ENCODE measurements around the gene DIPK1A. TPM values are rescaled to one million over a fixed set of nuclear protein-coding genes. Genes with fewer than 3 reads are reported as not detected.
A peak's percentile ranks its signal among the peaks of the same experiment; 100 is the strongest.

The DIPK1A gene
- total and polyA plus RNA-seq, 10 donors, result 5.4 to 15.7 (median 9.9) TPM

- Histone ChIP-seq H3K4me1 (peaks cover 12 to 89% (median 30%) of the 10 kb centered on the region in 6 donors), H3K4me3 (no peak overlapping the region), H3K27me3 (replicated peaks in 1 of 7) (no peaks in the 10 kb centered on the region), H3K9me3 (no peaks in the 10 kb centered on the region), H3K36me3 (no peaks in the 10 kb centered on the region), H3K27ac (no peak overlapping the region)
- no peak for TF ChIP-seq POLR2A (IDR thresholded peaks at IDR 0.05)
- TF ChIP-seq, protein P1, sequence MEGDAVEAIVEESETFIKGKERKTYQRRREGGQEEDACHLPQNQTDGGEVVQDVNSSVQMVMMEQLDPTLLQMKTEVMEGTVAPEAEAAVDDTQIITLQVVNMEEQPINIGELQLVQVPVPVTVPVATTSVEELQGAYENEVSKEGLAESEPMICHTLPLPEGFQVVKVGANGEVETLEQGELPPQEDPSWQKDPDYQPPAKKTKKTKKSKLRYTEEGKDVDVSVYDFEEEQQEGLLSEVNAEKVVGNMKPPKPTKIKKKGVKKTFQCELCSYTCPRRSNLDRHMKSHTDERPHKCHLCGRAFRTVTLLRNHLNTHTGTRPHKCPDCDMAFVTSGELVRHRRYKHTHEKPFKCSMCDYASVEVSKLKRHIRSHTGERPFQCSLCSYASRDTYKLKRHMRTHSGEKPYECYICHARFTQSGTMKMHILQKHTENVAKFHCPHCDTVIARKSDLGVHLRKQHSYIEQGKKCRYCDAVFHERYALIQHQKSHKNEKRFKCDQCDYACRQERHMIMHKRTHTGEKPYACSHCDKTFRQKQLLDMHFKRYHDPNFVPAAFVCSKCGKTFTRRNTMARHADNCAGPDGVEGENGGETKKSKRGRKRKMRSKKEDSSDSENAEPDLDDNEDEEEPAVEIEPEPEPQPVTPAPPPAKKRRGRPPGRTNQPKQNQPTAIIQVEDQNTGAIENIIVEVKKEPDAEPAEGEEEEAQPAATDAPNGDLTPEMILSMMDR (IDR thresholded peaks at IDR 0.05 in 8 of 11, conservative IDR thresholded peaks at IDR 0.05 in 3 of 11), result no peak
- no peak for DNase-seq
- WGBS, 5 donors, result 95 to 100% (median 98%) methylated on average over 1 of the region's 1 CpG
- intact Hi-C loops (cut with DNase I; ENCODE audit: low total_unique reads), result no loop called here
Observed at GRCh38 chr1:92936865-92937264, 24.4 kb downstream of the DIPK1A start.

- intact Hi-C loops (cut with DNase I; ENCODE audit: low total_unique reads), result no loop called here
- peaks cover 12 to 92% (median 37%) of the 10 kb centered on the region in 6 donors for H3K4me1 ChIP-seq
- H3K36me3 ChIP-seq, result no peaks in the 10 kb centered on the region
- H3K27ac ChIP-seq, result peak overlapping the region in 3 of 8 donors; percentile 16 to 31 (median 25)
- DNase-seq, result no peak
- H3K9me3 ChIP-seq, result no peaks in the 10 kb centered on the region
- 58 to 75% (median 68%) methylated on average over 5 of the region's 5 CpGs for WGBS, 5 donors
- TF ChIP-seq POLR2AphosphoS5 (IDR thresholded peaks at IDR 0.05), result no peak
- TF ChIP-seq POLR2A (IDR thresholded peaks at IDR 0.05), result no peak
- no peak overlapping the region for H3K4me3 ChIP-seq
- no peaks in the 10 kb centered on the region for H3K27me3 ChIP-seq (replicated peaks in 1 of 7)
Observed at GRCh38 chr1:92934395-92935378, 26.6 kb downstream of the DIPK1A start.

GRCh38 chr1:92933459-92933858, 27.8 kb downstream of the DIPK1A start:
- no peaks in the 10 kb centered on the region for H3K27me3 ChIP-seq (replicated peaks in 1 of 7)

GRCh38 chr1:92931691-92932090, 29.6 kb downstream of the DIPK1A start:
- Histone ChIP-seq H3K36me3 (no peaks in the 10 kb centered on the region), H3K4me1 (peaks cover 15 to 98% (median 45%) of the 10 kb centered on the region in 6 donors), H3K27ac (no peak overlapping the region), H3K4me3 (no peak overlapping the region), H3K27me3 (replicated peaks in 1 of 7) (no peaks in the 10 kb centered on the region), H3K9me3 (no peaks in the 10 kb centered on the region)
- intact Hi-C loops (cut with DNase I; ENCODE audit: low total_unique reads), result no loop called here
- 76 to 89% (median 86%) methylated on average over 4 of the region's 4 CpGs for WGBS, 5 donors
- TF ChIP-seq POLR2AphosphoS5 (IDR thresholded peaks at IDR 0.05) (no peak), POLR2A (IDR thresholded peaks at IDR 0.05) (no peak)
- TF ChIP-seq, protein P1 (IDR thresholded peaks at IDR 0.05 in 8 of 11, conservative IDR thresholded peaks at IDR 0.05 in 3 of 11), result no peak
- no peak for DNase-seq

More at GRCh38 chr1:92933459-92933858, 27.8 kb downstream of the DIPK1A start:
- no peak for DNase-seq
- no peaks in the 10 kb centered on the region for H3K36me3 ChIP-seq
- intact Hi-C loops (cut with DNase I; ENCODE audit: low total_unique reads), result no loop called here
- TF ChIP-seq POLR2A (IDR thresholded peaks at IDR 0.05), result no peak
- TF ChIP-seq, protein P1 (IDR thresholded peaks at IDR 0.05 in 8 of 11, conservative IDR thresholded peaks at IDR 0.05 in 3 of 11), result no peak
- TF ChIP-seq POLR2AphosphoS5 (IDR thresholded peaks at IDR 0.05), result no peak
- no peak overlapping the region for H3K27ac ChIP-seq
- 69 to 89% (median 83%) methylated on average over 2 of the region's 2 CpGs for WGBS, 5 donors
- peaks cover 12 to 96% (median 46%) of the 10 kb centered on the region in 6 donors for H3K4me1 ChIP-seq
- no peak overlapping the region for H3K4me3 ChIP-seq
- H3K9me3 ChIP-seq, result no peaks in the 10 kb centered on the region

All from spleen (tissue), 11 donors.